HG02642 (cell line): ENCODE measurements around the gene CACNA1D.

ENCODE experiments used
- ATAC-seq: cut with Tn5 transposase; IDR thresholded peaks from one replicate; pipeline ENCODE4 v1.9.1; 2021; ENCODE audit warnings: mild to moderate bottlenecking; ENCODE audit not compliant: unreplicated experiment, poor library complexity

Gene CACNA1D

GRCh38 chr3:53675022-53675697 is 180.7 kb downstream of the CACNA1D start:
- no peak for ATAC-seq

GRCh38 chr3:53675942-53676341 is 181.5 kb downstream of the CACNA1D start:
- ATAC-seq, result no peak

GRCh38 chr3:53677413-53677812 is 183.0 kb downstream of the CACNA1D start:
- no peak for ATAC-seq

- no peak for ATAC-seq
Observed at GRCh38 chr3:53680028-53680427, 185.6 kb downstream of the CACNA1D start.

- no peak for ATAC-seq
Observed at GRCh38 chr3:53682807-53683206, 188.4 kb downstream of the CACNA1D start.

- no peak for ATAC-seq
Observed at GRCh38 chr3:53688066-53688465, 193.7 kb downstream of the CACNA1D start.

GRCh38 chr3:53688989-53689388 is 194.6 kb downstream of the CACNA1D start:
- ATAC-seq, result no peak

GRCh38 chr3:53689681-53690080 is 195.3 kb downstream of the CACNA1D start:
- no peak for ATAC-seq

- no peak for ATAC-seq
Observed at GRCh38 chr3:53690521-53690920, 196.1 kb downstream of the CACNA1D start.

- no peak for ATAC-seq
Observed at GRCh38 chr3:53691349-53691748, 196.9 kb downstream of the CACNA1D start.

GRCh38 chr3:53691885-53692284 is 197.5 kb downstream of the CACNA1D start:
- no peak for ATAC-seq

GRCh38 chr3:53693451-53693850 is 199.0 kb downstream of the CACNA1D start:
- no peak for ATAC-seq

- ATAC-seq, result no peak
Observed at GRCh38 chr3:53694046-53694445, 199.6 kb downstream of the CACNA1D start.

- ATAC-seq, result no peak
Observed at GRCh38 chr3:53694666-53695323, 200.4 kb downstream of the CACNA1D start.

- ATAC-seq, result no peak
Observed at GRCh38 chr3:53695324-53695690, 200.9 kb downstream of the CACNA1D start.

GRCh38 chr3:53696401-53697172 is 202.2 kb downstream of the CACNA1D start:
- ATAC-seq, result no peak

GRCh38 chr3:53700441-53700840 is 206.0 kb downstream of the CACNA1D start:
- ATAC-seq, result no peak

GRCh38 chr3:53702776-53703530 is 208.5 kb downstream of the CACNA1D start:
- no peak for ATAC-seq

- no peak for ATAC-seq
Observed at GRCh38 chr3:53703630-53704362, 209.4 kb downstream of the CACNA1D start.

- no peak for ATAC-seq
Observed at GRCh38 chr3:53704363-53704725, 209.9 kb downstream of the CACNA1D start.
